Fibroblast of peridontal ligament (primary cell): Measurements from ENCODE around the gene NDUFB10.

Experiments used
- DNase-seq: peaks from one replicate; pipeline ENCODE4 v3.0.0-alpha.2; 2010; ENCODE audit errors: extremely low read depth

Gene NDUFB10

DNA sequence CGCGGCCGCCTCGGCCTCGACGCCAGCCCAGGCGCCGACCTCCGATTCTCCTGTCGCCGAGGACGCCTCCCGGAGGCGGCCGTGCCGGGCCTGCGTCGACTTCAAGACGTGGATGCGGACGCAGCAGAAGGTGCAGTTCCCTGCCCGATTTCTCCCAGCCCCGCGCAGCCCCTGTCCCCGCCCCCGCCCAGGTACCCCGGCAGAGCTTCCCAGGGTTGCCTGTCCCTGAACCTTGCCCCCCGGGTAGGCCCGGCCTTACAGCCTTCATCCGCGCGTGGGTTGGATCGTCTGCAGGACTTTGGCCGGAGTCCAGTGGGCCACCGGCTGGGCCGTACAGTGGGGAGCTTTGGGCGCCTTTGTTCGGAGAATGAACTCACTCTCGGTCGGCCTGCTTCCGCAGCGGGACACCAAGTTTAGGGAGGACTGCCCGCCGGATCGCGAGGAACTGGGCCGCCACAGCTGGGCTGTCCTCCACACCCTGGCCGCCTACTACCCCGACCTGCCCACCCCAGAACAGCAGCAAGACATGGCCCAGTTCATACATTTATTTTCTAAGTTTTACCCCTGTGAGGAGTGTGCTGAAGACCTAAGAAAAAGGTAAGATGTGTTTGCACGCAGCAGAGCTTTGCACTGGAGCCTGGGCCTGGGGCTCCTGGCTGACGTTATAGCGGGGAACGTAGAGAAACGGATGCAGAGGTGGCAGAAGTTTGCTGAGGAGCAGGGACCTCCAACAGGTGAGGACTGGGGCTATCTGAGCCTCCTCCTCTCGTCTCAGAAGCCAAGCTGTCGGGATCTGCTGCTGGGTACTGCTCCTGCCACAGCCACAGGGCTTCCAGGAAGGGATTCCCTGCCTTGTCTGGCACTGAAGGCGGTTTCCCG lies 25.2 kb downstream of the NDUFB10 start:
- DNase-seq: peak; percentile 14

DNA sequence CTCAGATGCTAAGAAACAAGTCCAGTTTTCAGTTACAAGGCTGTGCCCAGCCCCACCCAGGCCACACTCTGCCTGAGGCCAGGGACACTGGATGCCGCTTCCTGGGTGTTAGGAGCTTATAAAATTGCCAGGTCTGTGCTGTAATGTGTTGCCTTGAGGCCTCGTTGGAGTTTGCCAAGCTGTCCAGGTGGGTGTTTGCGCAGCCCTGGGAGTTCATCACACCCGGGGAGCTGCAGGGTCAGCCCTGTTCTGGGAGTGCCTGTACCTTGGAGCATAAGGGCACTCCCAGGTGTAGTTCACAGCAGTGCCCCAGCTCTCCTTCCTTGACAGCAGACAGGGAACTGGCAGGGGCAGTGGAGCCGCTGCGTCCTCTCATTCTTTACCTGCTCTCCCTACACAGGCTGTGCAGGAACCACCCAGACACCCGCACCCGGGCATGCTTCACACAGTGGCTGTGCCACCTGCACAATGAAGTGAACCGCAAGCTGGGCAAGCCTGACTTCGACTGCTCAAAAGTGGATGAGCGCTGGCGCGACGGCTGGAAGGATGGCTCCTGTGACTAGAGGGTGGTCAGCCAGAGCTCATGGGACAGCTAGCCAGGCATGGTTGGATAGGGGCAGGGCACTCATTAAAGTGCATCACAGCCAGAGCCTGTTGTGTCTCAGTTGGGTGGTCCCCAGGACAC lies 26.3 kb downstream of the NDUFB10 start:
- DNase-seq: no peak

DNA sequence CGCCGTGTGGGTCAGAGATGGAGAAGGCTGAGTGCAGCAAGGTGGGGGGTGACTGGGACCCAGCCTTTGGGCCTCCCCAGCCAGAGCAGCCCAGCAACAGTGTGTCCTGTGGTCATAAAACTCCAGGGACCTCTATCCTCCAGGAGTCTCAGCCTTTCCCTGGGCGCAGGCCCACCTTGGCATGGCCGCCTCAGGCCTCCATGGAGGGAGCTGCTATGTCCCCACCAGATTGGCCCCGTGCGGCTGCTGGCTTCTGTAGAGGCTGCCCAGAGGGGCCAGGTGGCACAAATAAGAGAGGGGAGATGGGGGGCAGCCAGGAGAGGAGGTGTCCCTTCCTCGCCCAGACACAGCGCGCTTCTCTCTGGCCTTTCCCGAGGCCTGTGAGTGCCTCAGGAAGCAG lies 27.9 kb downstream of the NDUFB10 start:
- DNase-seq: no peak

DNA sequence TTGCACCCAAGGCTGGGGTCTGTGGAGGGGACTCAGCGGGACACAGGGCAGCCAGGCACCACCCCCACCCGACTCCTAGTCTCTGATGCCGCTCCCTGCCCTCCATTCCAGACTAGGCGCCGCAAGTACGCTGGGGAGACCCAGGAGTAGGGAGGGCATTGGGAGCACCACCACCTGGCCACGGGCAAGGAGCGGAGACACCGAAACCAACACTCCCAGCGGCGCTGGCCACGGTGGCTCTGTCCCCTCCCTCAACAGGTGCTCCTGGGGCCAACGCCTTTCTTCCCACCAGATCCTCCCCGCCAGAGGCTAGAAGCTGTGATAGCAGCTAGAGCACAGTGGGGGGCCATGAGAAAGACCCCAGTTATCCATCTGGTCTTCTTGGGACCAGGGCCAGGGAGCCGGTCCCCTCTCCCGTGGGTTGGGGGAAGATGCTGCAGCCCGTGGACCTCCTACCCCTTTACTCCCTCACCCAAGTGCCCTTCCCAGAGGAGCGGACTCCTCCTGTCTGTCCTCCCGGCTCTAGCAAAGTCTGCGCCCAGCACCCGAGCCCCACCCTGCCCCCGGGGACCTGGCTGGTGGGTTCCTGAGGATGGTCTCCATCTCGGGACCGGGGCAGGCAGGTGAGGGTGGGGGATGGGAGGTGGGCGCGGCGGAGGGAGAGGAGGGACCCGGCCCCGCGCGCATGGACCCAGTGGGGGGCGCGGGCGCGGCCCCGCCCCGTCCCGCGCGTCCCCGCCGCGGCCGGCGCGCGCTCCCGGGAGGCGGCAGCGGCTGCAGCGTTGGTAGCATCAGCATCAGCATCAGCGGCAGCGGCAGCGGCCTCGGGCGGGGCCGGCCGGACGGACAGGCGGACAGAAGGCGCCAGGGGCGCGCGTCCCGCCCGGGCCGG lies 30.1 kb downstream of the NDUFB10 start, which contains the start of gene SYNGR3:
TSS of gene SYNGR3 (plus strand) at position 762 of the 892 bp plus-strand sequence. CDS start 133 bp downstream, outside the sequence.
- DNase-seq: no peak

DNA sequence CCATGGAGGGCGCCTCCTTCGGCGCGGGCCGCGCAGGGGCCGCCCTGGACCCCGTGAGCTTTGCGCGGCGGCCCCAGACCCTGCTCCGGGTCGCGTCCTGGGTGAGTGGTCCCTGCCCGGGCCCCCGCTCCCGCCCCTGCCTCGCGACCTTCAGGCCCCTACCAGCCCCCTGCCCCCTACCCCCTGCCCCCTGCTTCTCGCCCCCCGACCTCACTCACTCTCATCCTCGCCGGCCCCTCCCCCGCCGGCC lies 30.7 kb downstream of the NDUFB10 start:
- DNase-seq: no peak

DNA sequence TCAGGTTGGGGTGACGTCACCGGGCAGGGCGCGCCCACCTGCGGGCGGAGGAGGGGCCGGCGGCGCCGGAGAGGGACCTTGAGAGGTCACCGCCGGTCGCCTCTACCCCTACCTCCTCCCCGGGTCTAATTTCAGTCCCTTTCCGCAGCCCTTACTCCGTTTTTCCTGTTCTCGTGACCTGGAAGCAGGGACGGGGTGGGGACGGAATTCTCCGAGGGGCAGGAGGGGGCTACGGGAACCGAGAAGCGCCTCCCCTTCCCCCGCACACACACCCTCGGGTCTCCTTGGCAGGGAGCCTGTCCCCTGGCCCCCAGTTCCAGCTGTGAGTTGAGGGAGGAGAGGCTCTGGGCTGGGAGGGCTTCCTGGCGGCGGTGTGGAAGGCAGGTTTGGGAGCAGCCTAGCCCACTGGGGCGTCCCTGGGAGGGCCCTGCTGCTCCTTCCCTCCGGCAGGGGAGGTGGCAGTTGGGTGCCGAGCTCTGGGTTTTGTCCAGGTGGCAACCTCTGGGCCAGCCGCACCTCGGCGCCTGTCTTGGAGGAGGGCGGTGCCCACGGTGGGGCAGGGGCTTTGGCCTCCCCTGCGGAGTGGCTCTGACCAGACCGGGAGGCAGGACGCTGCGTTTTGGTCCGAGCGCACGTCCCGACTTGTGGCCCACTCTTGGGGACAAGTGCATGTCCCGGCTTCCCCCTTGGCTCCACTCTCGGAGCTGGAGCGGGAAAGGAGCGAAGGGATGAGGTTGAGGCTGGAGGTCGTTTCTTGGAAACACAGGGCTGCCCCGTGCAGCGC lies 31.2 kb downstream of the NDUFB10 start:
- DNase-seq: no peak

DNA sequence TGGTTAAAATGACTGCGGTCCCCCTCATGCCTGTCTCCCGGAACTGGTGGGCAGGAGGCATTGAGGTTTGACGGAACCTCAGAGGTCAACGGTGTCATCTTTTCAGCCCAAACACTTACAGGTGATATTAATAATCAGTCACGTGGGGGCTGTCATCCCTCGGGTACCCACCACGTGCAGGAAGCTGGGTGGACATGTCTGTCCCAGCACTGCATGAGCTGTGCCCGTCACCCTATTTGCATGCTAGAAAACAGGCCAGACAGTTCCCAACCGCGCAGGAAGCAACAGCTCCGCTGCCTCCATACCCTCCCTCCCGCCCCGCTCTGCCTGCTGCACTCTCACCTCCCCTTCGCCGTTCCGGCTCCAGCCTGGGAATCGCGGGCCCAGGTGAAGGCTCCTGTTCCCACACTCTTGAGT lies 31.8 kb downstream of the NDUFB10 start:
- no peak for DNase-seq

DNA sequence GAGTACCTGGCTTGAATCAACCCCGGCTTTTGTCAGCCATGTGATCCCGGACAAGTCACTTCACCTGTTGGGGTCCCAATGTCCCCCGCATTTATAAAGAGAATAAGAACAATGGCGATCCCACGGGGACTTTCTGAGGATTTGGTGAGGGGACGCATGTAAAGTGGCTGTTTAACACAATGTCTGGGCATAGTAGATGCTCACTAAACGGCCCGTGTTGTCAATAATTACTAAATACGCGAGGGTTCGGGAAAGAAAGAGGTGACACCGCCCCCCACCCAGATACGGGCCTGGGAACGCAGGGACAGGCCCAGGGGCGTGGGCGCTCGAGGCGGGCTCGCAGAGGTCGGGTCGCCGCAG lies 32.2 kb downstream of the NDUFB10 start:
- DNase-seq: no peak

DNA sequence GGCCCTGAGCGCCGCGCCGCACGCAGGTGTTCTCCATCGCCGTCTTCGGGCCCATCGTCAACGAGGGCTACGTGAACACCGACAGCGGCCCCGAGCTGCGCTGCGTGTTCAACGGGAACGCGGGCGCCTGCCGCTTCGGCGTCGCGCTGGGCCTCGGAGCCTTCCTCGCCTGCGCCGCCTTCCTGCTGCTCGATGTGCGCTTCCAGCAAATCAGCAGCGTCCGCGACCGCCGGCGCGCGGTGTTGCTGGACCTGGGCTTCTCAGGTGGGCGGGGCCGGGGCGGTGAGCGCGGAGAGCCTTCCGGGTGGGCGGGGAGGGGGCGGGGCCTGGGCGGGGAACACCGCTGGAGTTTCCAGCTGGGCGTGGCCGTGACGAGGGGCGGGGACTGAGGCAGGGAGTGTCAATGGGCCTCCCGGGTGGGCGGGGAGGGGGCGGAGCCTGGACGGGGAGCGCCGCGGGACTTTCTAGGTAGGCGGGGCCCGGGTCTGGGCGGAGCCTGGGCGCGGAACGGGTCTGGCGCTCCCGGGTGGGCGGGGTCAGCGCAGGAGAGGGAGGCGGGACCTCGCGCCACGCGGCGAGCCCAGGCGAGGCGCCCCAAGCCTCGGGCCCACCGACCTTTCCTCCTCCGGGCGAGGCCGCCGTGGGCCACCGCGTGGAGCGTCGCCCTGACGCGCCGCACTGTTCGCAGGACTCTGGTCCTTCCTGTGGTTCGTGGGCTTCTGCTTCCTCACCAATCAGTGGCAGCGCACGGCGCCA lies 32.8 kb downstream of the NDUFB10 start:
- DNase-seq: peak; percentile 75

DNA sequence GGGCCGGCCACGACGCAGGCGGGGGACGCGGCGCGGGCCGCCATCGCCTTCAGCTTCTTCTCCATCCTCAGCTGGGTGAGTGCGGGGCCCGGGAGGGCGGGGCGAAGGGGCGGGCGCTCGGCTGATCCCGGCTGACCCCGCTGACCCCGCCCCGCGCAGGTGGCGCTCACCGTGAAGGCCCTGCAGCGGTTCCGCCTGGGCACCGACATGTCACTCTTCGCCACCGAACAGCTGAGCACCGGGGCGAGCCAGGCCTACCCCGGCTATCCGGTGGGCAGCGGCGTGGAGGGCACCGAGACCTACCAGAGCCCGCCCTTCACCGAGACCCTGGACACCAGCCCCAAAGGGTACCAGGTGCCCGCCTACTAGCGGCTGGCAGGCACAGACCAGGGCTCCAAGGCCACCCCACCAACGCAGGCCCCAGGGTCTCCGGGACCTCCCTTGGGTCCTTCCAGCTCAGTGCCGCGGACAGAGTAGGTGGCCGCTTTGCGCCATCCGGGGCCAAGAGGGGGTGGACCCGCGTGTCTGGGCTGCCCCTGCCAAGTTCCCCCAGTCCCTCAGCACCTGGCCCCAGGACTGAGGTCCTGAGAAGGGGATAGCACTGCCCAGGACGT lies 33.5 kb downstream of the NDUFB10 start:
- no peak for DNase-seq

DNA sequence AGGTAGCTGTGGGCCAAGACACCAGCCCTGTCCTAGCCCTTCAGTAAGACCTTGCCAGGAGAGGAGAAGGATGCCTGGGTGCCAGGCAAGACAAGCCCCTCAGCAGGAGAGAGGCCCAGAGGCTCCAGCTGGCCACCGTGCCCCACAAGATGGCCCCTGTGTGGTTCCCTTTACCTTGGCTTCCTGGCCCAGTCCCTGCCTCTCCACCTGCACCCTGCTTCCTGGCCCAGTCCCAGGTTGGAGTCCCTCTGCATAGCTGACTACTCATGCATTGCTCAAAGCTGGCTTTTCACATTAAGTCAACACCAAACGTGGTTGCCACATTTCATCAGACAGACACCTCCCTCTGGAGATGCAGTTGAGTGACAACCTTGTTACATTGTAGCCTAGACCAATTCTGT lies 34.4 kb downstream of the NDUFB10 start:
- no peak for DNase-seq

DNA sequence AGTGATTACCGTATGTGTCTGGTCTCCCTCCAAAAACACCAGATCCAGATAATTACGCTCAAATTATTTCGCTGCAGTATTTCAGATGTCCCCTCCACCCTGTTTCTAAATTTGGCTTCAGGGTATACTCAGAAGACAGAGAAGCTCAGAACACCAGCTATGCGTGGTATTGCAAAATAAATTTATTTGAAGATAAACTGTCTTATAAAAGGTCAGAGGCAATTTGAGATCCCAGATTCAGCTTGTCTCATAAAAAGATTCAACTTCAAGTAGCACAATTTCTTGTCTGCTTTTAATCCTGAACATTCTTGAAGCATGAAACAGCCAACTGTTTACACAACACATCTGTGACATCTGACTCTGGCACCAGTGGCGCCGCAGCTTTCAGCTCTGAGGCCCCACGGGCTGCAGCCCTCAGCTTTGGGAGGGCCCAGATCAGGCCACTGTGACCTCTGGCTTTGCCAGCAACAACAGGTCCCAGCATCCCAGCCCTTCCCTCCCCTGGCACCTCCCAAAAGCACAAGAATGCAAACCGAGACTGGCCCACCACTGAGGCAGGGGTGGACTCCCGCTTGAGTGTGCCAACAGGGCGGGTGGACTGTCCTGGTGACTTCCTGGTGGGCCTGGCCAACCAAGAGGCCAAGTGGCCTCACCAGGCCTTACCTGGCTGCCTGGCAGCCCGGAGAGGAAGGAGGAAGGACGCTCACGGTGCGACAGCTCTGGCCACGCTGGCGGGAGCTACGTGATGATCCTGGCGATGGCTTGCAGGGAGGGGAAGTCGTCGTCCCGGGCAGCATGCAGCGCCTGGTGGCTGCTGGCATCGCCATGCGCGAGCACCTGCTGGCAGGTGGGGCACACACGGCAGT lies 38.4 kb downstream of the NDUFB10 start:
- peak; percentile 80 for DNase-seq

DNA sequence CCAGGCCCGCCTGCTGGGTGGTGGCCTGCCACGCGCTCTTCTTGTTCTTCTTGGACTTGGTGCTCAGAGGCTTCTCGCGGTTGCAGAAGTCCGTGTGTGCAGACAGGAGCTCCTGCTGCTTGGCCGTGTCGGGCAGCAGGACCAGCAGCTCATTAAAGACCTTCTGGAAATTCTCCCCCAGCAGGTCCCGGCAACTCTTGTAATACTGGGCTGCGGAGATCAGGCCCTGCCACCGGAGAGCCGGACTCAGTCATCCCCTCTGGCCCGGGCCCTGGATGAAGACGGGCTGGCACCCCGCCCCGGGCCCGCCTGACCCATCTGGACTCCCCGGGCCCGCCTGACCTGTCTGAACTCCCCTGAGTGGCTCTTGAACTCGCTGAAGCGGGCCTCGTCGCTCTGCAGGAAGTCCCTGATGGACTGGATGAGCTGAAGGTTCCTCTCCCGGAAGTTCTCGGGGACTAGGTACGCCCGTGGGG lies 39.1 kb downstream of the NDUFB10 start:
- no peak for DNase-seq

DNA sequence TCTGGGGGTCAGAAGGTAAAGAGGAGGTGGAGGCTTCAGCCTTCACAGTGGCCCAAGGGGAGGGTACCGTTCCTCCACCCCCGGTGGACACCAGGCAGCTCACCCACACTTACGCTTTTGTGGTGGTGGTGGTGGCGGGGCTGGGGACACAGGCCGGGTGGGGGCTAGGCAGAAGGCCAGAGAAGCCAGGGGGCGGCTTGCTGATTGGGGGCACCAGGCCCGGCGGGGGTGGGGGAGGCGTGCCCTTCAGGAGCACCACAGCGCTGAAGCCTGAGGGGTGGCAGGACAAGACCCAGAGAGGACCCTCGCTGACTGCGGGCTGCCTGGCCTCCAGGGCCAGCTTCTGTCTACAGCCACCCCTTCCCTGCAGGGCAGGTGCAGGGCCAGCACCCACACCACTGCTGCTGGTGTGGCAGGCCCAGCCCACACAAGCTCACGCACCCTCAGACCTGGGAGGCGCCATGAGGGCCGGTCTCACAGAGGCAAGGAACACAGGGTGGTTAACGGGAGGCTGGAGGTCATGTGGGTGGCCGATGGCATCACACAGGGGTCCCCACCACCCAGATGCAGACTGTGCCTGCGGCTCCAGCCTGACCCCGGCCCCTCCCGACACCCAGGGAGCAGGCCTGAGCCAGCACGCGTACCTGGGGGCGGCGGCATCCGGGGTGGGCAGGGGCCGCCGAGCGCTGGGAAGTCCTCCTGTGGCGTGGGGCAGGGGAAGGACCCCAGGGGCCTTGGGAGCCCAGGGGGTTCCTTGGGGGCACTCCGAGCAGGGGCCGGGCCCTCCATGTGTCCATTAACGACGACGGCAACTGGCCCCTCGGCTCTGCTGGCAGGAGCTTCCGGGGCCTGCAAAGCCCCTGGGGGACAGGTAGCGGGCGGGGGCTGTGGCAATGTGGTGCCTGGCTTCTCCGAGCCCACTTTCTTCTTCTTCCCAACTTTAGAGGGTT lies 39.8 kb downstream of the NDUFB10 start:
- DNase-seq: no peak

DNA sequence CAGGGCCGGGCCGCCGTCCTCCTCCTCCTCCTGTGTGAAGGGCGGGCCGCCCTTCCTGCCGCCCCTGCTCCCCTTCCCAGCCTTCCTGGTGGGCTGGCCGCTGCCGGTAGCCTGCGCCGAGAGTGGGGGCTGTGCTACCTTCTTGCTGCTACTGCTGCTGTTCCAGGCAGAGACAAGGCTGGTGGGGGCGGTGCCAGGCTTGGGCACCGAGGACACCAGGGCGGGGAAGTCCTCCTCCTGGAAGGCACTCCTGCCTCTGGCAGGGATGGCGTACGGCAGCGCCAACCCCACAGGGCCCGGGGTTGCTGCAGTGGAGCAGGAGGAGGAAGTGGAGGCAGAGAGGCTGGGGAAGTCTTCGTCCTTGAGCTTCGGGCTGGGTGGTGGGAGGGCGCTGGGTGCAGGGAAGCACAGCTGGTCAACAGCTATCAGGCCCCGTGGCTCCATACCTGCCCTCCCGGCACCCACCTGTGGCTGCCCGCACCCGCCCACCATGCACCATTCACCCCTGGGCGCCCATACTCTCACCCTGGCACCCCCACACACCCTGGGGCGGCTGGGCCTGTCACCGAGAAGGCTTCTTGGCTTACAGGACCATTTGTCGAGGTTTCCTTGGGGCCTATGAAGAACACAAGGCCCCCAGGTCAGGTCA lies 40.7 kb downstream of the NDUFB10 start:
- no peak for DNase-seq

DNA sequence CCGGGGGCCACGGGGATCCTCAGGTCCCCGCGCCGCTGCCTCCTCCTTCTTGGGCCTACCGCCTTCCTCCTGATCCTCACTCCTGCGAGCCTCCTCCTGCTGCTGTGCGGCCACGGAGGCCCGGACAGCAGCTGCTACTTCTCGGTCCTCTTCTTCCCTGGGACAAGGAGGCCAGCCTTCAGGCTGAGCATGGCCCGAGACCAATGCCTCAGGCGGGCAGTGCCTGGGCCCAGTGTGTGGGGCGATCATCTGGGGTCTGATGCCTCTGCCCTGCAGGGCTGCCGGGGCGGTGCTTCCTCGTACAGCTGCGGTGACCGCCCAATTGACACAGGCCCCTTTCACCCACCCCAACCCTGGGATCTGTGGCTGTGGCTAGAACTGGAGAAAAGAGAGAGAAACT lies 41.7 kb downstream of the NDUFB10 start:
- no peak for DNase-seq

DNA sequence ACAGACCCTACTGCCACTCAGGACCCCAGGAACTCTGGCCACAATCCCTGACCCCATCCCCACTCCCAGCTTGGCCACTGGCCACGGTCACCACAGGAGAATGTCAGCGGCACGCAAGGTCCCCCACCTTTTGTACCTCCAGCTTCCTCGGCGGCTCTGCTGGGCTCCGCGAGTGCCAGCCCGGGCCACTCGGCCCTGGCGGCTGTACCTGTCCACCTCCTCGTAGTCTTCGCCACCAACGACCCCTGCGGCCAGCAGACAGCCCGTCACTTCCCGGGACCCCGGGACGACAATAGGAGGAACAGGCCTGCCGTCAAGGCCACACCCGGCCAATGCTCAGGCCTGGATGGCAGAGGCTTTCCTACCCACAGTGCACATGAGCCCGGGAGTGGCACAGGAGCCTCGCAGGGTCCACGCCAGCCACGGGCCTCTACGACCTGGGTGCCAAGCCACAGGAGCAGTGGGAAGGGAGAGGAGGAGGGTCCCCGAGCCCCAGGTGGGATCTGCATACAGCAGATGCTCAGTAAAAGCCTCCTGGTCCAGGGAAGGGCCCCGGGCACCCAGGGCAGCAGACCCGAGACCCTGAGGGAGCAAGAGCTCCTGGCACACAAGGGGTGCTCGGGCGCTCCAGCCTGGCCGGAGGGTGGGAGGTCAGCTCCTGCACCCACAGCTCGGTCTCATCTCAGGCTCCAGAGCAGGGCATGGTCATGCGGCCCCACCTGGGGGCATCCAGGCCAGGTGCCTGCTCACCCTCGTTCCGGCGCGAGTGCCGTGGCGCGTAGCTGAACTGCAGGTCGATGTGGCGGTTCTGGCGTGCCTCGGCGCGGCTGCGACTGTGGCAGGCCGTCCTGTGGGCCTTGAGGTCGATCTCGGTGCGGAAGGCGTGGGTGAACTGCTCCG lies 42.4 kb downstream of the NDUFB10 start:
- DNase-seq: no peak
